Colon (tissue), 2 donors: ENCODE measurements around the gene OBP2A.
"Not testable (repeated sequence)": the region's sequence is repeated elsewhere in the genome, so short reads cannot be mapped to it uniquely, and the experiment has no call there.

ENCODE experiments used
- FAIRE-seq: peaks from 2 replicates; lab custom pipeline; 2012; peaks lifted over from hg19 to GRCh38; lab: Jason Lieb, UNC
- donor health status: control.
- donor health status: control.

Gene OBP2A

GRCh38 chr9:135526730-135527571, 19.0 kb upstream of the OBP2A start:
- no peak for FAIRE-seq

GRCh38 chr9:135528842-135529435, 17.0 kb upstream of the OBP2A start:
- not testable (repeated sequence) for FAIRE-seq

- FAIRE-seq = no peak
Observed at GRCh38 chr9:135530146-135530545, 15.8 kb upstream of the OBP2A start.

GRCh38 chr9:135531096-135531495, 14.8 kb upstream of the OBP2A start:
- FAIRE-seq = no peak

GRCh38 chr9:135533113-135533512, 12.8 kb upstream of the OBP2A start:
- FAIRE-seq = no peak

GRCh38 chr9:135533674-135534073, 12.3 kb upstream of the OBP2A start:
- FAIRE-seq = no peak

GRCh38 chr9:135534192-135534711, 11.7 kb upstream of the OBP2A start:
- FAIRE-seq = not testable (repeated sequence)

GRCh38 chr9:135534826-135535225, 11.1 kb upstream of the OBP2A start:
- not testable (repeated sequence) for FAIRE-seq

- FAIRE-seq = not testable (repeated sequence)
Observed at GRCh38 chr9:135535631-135536030, 10.3 kb upstream of the OBP2A start.

- no peak for FAIRE-seq
Observed at GRCh38 chr9:135536216-135536615, 9.7 kb upstream of the OBP2A start.

- FAIRE-seq = not testable (repeated sequence)
Observed at GRCh38 chr9:135543262-135543894, 2.5 kb upstream of the OBP2A start.

GRCh38 chr9:135544981-135545635, 818 bp upstream of the OBP2A start:
- FAIRE-seq = no peak

GRCh38 chr9:135546792-135547617, 1.1 kb downstream of the OBP2A start:
- not testable (repeated sequence) for FAIRE-seq

GRCh38 chr9:135547756-135548736, 2.1 kb downstream of the OBP2A start:
- no peak for FAIRE-seq

GRCh38 chr9:135549478-135550343, 3.8 kb downstream of the OBP2A start:
- FAIRE-seq = not testable (repeated sequence)

- FAIRE-seq = no peak
Observed at GRCh38 chr9:135550344-135550918, 4.5 kb downstream of the OBP2A start.

- FAIRE-seq = no peak
Observed at GRCh38 chr9:135551031-135551430, 5.1 kb downstream of the OBP2A start.

- FAIRE-seq = no peak
Observed at GRCh38 chr9:135551456-135551855, 5.5 kb downstream of the OBP2A start.
